RPMI8226 (cell line): ENCODE measurements around the gene GSK3A.

ENCODE experiments used
- DNase-seq: peaks from one replicate; pipeline ENCODE4 v3.0.0-alpha.2; 2015

The GSK3A gene

DNA sequence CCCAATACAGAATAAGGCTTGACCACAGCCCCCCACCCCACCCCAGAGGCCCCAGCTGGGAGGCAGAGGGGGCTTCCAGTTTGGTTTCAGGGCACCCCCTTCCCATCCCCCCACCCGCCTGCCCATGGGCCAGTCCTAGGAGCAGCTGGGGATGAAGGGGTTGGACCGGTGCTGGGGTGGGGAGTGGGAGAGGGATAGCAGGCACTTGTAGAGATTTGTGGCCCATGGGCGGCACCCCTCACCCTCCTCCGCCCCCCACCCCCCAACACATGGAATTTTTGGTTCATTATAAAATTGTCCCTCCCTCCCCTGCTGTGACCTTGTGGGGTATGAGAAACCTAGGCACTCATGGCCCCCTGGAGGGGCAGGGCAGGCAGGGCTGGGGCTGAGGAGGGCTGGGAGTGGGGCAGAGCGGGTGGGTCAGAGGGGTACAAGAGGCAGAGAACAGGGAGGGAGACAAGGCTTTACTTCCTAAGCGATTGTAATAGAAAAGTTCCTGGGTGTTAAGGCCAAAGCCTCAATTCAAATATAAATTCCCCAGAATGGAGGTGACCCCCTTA is 5.3 kb upstream of the GSK3A start:
- no peak for DNase-seq

DNA sequence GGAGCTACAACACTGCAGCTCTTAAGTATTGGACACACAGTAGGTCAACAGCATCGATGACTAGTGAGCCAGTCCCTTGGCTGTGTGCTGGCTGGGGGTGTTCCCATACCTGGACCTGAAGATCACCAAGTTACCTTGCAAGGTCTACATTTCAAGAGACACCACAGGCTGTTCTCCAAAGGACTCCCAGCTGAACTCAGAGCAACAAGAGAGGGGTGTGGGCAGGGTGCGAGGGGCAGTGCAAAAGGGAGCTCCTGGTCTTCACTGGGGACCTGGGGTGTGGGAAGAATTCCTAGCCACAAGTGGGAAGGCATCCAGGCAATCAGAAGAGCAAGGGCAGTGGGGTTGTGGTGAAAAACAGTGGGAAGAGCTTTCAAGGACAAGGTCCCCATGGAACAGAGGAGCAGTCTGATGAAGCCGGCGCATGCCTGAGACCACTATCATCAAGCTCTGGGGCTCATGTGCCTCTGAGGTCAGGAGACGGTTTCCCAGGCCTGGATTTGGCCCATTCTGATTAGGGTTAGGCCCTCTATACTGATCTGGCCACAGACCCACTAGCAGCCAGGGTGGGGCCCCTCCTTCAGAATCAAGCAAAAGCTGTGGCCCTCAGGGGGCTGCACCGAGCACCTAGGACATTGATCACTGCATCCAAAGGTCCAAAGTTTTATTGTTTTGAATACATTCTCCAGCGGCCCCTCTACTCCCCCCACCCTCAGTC is 4.7 kb upstream of the GSK3A start:
- DNase-seq, result no peak

DNA sequence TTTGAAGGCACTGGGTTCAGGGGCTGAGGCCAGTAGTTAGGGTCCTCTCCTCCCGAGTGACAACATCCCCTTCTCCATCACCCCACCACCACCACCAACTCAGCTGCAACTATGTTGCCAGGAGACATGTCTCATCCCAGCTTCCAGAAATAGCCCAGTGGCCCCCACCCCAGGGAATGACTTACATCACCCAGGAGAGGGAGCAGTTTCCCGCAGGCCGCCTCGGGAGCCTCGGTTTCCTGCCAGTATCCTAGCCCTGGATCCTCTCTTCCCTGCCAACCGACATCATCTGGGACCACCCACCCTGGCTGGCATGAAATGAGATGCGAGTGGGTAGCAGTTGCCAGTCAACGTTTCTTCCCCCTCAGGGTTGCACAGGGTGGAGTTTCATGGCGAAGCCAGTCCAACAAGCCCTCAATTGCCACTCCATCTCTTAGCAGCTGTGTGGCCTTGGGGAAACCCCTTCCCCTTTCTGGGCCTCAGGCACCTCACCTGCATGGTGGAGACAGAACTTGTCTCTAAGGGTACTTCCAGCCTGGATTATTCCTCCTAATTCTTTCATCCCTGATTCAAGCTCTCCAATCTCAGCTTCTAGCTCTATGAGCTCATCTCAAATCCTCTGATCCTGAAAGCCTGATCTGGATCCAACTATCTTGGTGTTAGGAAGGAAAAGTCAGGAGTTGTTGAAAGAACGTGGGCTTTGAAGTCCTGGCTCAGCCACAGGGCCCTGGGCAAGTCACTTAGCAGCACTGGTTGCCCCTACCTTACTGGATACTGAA is 3.9 kb upstream of the GSK3A start:
- DNase-seq, result no peak

DNA sequence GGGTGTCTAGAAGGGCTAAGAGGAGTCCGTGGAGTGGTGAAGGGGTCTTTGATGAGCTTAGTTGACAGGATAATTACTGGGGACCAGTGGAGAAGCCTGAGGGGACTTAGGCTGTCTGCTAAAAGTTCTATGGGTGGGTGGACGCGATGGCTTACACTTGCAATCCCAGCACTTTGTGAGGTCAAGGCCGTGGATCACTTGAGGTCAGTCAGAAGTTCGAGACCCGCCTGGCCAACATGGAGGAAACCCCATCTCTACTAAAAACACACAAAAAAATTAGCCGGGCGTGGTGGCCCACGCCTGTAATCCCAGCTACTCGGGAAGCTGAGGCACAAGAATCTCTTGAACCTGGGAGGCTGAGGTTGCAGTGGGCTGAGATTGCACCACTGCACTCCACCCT is 2.8 kb upstream of the GSK3A start:
- DNase-seq, result no peak

DNA sequence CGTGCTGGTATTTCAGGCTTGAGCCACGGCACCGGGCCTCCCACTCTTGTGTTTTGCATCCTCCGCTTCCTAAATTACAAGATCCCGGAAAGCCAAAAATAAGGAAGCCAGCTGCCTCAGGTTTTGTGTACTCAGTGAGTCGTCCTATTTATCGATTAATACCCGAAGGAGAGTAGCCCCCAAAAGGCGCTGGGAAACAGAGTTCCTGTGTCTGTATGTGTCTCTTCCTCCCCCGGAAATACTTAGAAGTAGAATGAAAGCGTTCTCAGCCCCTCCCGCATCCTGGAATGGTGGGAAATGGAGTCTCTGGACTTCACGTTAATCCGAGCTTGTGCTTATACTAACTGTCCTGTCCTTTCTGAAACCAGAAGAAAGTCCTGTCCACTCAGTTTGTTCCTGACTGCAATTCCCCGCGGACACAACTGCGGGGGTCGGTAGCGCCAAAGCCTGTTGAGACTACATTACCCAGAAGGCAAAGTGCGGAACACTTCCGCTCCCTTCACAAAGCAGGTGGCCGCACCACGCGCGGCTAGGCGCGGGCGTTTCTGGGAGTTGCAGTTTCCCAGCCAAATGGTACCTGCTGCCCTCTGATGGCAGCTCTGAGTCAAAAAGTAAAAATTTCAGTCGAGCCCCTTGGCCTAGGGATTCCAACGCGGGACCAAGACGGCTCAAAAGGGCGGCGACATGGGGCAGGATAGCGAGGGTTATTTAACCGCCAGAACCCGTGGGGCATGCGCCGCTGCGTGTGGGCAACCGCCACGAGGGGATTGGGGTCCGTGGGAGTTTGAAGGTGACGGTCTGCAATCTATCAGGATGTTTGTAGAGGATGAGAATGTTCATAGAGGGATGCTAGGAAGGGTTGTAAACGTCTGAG is 2.2 kb upstream of the GSK3A start:
- peak; percentile 91 for DNase-seq

DNA sequence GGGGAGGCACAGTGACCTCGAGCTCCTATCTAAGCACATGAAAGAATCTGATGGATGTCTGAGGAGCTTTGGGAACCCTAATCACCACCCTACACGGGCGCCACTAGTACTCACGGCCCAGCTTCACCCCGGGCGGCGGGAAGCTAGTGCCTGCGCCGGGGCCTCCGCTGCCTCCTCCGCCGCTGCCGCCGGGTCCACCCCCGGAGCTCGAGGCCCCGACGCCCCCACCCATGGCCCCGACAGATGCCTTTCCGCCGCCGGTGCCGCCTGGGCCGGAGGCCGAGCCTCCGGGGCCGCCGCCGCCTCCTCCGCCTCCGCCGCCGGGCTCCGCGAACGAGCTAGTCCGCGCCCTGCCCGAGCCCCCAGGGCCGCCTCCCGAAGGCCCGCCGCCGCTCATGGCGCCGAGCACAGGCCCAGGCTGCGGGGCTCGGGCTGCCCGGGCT is 312 bp downstream of the GSK3A start:
- DNase-seq, result no peak

DNA sequence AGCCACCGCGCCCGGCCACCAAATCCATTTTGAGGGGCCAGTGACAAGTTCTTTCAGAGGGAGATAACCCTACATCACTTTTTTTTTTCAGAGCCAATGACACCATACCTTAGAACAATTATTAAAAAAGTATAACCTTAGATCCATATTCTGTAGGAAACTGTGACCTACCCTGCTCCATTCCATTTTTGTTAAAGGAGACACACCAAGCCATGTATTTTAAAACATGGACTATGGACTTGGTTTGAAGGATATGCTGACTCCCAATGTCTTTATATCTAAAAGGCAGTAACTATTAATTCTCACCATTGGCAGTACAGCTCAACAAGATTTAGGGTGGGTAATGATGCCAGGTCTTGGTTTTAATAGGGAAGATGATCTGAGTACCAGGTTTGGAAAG is 1.1 kb downstream of the GSK3A start:
- DNase-seq, result no peak

DNA sequence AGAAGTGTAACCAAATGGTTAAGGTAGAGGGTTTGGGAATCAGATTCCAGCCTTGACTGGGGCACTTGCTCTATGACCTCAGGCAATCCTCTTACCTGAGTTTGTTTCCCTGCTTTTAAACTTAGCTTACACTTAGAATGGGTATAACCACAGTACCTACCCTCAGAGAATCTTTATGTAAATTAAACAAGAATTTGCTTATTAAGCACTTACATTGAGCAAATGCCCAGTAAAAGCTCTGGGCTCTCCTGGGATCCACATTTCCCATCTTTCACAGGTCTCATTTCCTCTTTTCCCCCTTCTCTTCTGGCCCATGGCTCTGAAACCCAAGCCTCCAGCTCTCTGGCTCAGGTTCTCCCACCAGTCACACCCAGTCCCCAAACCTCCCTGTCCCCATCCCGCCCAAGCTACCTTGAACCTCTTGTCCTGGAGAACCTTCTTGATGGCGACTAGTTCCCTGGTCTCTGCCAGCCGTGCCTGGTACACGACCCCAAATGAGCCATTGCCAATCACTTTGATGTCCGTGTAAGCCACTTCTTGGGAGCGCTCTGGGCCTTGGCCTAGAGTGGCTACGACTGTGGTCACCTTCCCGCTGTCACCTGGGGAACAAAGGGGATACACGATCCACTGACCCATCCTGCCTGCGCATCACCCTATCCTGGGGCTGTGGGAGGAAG is 2.7 kb downstream of the GSK3A start:
- no peak for DNase-seq

DNA sequence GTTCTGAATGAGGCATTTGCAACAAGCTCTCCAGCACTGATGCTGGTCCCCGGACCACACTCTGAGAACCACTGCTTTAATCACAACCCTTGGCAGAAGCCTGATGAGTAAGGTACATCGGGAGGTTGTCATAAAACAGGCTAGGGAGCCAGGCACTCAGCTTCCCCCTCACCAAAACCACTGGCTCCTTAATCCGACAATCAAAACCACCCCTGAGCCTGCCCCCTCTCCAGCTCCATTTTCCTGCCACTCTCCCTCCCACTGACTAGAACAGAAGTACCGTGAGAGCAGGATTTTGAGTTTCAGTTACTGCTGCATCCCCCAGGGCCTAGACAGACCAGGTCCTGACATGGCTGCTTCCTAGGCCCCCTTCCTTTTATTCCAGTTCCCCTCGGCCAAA is 7.2 kb downstream of the GSK3A start:
- no peak for DNase-seq

DNA sequence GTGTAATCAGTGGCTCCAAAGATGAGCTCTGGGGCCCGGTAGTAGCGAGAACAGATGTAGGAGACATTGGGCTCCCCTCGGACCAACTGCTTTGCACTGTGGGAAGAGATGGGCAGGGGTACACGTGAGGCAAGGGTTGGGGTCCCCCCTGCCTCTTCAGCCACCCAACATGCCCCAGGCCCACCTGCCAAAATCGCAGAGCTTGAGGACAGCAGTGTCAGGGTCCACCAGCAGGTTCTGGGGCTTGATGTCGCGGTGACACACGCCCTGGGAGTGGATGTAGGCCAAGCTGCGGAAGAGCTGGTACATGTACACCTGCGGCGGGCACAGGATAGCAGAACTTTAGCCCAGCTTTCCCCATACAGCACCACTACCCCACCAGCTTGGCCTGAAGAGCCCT is 8.0 kb downstream of the GSK3A start:
- no peak for DNase-seq

DNA sequence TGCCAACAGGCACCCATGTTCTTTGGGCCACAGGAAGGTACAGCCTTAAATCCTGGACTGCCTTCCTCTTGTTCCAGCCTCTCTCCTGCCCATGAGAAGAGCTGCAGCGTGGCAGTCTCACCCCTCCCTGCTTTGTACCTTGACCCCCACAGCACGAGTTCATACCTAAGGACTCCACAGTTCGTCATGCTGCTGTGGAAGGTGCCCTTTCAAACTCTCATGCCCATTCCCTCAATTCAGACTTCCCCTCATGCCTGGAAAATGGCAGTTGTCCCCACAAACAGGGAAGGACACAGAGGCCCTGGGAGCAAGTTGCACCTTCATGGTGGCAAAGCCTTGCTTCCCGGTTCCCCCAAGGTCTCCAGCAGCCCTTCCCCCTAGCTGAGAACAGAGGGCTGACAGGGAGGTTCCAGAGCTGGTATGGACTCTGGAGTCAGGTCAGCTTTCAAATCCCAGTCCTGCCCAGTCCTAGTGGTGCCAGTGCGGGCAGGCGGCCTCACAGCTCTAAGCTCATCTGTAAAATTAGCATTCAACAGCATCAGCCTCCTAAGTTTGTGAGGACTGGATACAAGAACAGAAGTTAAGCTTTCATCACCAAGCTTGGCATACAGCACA is 8.6 kb downstream of the GSK3A start:
- DNase-seq, result no peak

DNA sequence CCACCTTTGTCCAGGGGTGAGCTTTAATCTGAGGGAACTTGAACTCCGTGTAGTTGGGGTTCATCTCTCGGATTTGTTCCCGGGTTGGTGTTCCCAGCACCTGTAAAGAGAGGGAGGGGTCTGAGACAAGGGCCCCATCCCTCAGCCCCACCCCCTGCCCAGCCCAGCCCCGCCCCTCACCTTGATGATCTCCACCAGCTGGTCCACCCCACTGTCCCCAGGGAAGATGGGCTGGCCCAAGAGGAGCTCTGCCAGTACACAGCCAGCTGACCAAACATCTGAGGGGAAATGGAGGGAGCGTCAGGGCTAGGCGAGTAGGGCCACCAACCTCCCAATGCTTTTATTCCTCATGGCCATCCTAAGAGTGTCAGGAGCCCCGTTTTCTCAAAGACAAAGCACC is 9.3 kb downstream of the GSK3A start:
- no peak for DNase-seq

DNA sequence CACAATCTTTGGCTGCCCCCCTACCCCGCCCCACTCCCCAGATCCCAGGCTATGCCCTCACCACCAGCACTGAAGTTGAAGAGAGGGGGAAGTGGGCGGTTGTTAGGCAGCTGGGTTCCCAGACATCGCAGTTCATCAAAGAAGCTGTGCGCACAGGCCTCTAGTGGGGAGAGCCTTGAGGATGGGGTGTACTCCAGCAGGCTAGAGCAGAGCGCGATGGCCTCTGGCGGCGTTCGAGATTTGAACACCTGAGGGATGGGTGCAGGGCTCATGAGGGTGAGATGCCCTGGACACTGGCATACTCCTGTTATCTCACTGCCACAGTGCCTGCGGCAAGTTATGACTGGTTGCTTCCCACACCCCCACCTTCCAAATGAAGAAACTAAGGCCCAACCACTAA is 10.0 kb downstream of the GSK3A start:
- no peak for DNase-seq

DNA sequence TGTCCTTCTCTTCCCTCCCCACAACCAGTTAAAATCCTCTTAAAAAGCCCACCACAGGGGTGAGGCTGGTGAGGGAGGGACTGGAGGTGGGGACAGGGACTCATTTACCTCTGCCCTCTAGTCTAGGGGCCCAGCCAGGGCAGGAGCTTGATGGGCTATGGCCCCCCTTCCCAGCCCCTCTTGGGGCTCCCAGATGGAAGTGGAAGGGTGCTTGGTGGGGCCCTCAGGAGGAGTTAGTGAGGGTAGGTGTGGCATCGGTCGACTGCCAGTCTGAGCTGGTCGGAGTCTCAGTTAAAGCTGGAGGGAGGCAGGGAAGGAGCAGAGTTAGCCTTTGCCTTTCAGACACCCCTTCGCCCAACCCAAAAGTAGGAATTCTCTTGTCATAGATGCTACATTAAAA is 11.8 kb downstream of the GSK3A start:
- no peak for DNase-seq

DNA sequence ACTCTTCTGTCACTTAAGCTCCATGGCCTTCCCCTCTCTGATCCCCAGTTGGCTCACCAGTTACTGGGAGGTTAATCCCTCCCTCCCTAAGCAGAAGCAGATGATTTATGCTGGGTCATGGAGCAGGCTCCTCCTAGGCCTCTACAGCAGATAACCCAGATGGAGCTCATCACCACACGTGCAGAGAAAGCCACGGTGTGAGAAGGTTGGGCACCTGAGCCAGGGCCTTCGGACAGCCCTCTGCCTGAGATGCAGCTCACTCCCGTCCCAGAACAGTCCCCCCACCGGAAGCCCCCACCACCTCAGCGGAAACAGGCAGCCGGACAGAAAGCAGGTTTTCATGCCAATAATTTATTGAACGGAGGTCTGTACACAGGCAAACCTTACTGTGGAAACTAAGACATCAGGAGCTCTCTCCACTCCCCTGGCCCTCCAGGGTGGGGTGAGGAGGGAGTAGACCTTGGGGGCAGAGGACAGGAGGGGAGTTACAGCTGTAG is 12.5 kb downstream of the GSK3A start:
- DNase-seq, result no peak

DNA sequence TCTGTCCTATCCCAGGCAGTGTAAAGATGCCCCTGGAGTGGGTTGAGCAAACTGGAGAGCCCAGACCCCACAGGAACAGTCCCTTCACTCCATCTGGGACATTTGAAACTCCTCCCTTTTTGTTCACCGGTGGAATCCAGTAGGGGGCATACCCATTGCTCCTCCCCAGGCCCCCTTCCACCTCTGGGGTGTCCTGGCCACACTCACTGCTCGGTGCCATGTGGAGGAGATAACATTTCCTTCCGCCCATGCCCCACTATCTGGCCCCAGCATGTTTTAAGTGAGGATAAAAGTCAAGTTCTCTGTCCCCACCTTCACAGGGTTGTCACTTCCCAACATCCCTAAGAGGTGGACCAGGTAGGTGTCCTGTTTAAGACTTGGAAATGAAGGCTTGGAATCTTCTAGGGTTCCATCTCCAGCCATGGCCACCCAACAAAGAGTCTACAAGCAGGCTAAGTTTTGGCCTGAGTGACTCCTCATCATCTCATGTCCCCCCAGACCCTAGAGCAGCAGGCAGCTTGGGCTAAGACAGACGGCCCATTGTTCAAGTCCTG is 13.0 kb downstream of the GSK3A start:
- no peak for DNase-seq

DNA sequence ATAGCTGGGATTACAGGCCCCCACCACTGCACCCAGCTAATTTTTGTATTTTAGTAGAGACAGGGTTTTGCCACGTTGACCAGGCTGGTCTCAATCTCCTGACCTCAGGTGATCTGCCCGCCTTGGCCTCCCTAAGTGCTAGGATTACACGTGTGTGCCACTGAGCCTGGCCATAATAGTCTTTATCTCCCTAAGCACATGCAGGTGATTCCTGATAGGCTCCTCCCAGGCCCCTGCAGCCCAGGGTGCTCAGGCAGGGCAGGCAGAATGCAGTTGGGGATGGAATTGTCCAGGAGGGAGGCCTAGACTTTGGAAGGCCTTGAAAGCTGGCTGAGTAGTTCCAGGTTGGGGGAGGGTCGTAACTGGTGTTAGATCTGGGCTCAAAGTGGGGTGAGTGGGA is 13.8 kb downstream of the GSK3A start:
- no peak for DNase-seq

DNA sequence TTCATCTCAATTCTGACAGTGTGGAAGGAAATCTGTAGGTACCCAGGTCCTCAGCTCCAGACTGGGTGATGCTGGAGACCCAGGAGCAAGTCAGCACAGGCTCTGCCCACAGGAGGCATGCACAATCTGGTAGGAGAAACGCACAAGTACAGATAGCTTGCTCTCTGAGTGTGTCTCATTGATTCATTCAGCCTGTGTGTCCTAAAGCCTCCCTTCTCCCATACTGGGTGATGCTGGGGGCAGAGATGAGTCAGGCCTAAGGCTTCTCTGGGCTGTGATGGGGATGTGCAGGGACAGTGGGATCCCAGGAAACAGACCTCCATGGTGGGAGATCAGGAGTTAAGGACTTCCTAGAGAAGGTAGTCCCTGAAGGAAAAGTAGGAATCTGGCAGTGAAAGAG is 15.5 kb downstream of the GSK3A start:
- DNase-seq, result no peak

DNA sequence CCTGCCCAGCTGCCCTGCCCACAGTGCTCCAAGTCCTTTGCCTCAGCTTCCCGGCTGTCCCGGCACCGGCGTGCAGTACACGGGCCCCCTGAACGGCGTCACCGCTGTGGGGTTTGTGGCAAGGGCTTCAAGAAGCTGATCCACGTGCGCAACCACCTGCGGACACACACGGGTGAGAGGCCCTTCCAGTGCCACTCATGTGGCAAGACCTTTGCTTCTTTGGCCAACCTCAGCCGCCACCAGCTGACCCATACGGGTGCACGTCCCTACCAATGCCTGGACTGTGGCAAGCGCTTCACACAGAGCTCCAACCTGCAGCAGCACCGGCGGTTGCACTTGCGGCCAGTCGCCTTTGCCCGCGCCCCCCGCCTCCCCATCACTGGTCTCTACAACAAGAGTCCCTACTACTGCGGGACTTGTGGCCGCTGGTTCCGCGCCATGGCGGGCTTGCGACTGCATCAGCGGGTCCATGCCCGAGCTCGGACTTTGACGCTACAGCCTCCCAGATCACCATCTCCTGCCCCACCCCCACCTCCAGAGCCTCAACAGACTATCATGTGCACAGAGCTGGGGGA is 16.6 kb downstream of the GSK3A start:
- no peak for DNase-seq

DNA sequence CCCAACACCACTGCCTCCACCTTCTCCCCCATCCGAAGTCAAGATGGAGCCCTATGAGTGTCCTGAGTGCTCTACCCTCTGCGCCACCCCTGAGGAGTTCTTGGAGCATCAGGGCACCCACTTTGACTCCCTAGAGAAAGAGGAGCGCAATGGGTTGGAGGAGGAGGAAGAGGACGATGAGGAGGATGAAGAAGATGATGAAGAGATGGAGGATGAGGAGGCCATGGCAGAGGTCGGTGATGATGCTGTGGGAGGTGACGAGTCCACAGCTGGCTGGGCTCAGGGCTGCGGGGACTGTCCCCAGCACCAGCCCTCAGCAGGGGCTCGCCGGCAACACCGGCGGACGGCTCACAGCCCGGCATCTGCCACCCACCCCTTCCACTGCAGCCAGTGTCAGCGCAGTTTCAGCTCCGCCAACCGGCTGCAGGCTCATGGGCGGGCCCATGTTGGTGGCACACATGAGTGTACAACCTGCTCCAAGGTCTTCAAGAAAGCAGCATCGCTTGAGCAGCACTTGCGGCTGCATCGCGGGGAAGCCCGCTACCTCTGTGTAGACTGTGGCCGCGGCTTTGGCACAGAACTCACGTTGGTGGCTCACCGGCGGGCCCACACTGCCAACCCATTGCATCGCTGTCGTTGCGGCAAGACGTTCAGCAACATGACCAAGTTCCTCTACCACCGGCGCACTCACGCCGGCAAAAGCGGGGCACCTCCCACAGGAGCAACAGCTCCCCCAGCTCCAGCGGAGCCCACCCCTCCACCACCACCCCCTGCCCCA is 17.3 kb downstream of the GSK3A start:
- no peak for DNase-seq

DNA sequence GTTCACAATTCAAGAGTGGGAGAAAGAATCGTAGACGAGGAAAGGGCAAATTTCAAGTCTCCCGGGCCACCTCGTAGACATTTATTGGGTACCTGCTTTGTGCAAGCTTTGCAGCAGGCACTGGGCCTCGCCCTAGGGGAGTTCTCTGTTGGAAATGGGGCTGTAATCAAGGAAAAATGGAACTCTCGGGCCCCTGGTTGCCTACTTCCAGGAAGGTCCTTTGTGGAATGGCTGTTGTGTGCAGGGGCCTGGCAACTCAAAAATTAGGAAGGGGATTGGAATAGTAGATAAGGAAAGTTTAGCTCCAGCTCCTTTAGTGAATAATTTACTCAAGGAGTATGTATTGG is 21.7 kb downstream of the GSK3A start:
- DNase-seq, result no peak
